GM10248 (cell line): ENCODE data around the gene CACNA1B.

Experiments
- CTCF ChIA-PET: fragments of 300-600 bp; sonication (Branson Sonifier 250); formaldehyde crosslinking; extraction: SDS; loops from one replicate; lab custom pipeline; 2021; ENCODE audit warnings: antibody characterized with exemption; lab: Yijun Ruan, JAX
- POLR2A ChIA-PET: fragments of 350-650 bp; sonication (Branson Sonifier 250); formaldehyde crosslinking; extraction: SDS; loops from one replicate; lab custom pipeline; 2020; ENCODE audit warnings: antibody characterized with exemption; lab: Yijun Ruan, JAX
- DNase-seq: peaks from one replicate; pipeline ENCODE4 v3.0.0; 2012; ENCODE audit errors: extremely low spot score
- TF ChIP-seq, protein P1 (sequence below): IDR thresholded peaks from 2 replicates; pipeline ENCODE4 v1.5.1; 2012; ENCODE audit warnings: mild to moderate bottlenecking, low read depth; ENCODE audit errors: extremely low read depth, missing control alignments, control extremely low read depth

Gene CACNA1B

DNA sequence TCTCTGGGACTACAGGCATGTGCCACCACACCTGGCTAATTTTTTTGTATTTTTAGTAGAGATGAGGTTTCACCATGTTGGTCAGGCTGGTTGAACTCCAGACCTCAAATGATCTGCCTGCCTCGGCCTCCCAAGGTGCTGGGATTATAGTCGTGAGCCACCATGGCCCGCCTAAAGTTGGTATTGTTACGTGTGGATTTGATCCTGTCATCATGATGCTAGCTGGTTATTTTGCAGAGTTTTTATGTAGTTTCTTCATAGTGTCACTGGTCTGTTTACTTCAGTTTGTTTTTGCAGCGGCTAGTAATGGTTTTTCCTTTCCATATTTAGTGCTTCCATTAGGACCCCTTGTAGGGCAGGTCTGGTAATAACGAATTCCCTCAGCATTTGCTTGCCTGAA lies 85.9 kb downstream of the CACNA1B start:
- no peak for DNase-seq
- POLR2A ChIA-PET = no interaction called here
- CTCF ChIA-PET = no interaction called here
- TF ChIP-seq, protein P1, sequence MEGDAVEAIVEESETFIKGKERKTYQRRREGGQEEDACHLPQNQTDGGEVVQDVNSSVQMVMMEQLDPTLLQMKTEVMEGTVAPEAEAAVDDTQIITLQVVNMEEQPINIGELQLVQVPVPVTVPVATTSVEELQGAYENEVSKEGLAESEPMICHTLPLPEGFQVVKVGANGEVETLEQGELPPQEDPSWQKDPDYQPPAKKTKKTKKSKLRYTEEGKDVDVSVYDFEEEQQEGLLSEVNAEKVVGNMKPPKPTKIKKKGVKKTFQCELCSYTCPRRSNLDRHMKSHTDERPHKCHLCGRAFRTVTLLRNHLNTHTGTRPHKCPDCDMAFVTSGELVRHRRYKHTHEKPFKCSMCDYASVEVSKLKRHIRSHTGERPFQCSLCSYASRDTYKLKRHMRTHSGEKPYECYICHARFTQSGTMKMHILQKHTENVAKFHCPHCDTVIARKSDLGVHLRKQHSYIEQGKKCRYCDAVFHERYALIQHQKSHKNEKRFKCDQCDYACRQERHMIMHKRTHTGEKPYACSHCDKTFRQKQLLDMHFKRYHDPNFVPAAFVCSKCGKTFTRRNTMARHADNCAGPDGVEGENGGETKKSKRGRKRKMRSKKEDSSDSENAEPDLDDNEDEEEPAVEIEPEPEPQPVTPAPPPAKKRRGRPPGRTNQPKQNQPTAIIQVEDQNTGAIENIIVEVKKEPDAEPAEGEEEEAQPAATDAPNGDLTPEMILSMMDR = no peak

DNA sequence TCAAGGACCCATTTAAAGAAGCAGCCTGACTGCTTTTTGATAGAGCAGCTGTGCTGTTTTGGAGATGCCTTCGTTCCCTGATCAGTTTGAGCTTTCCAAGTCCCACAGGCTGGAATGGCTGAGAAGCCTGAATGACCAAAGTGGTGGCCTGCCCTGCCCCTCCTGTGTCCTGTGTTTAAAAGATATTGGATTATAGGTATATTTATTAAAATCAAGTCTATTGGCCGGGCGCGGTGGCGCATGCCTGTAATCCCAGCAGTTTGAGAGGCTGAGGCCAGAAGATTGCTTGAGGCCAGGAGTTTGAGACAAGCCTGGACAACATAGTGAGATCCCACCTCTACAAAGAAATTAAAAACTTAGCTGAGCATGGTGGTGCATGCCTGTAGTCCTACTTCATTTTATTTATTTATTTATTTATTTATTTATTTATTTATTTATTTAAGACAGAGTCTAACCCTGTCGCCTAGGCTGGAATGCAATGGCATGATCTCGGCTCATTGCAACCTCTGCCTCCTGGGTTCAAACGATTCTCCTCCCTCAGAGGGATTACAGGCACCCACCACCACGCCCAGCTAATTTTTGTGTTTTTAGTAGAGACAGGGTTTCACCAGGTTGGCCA lies 87.7 kb downstream of the CACNA1B start:
- ChIA-PET CTCF (no interaction called here), POLR2A (no interaction called here)
- no peak for DNase-seq
- TF ChIP-seq, protein P1 = no peak

DNA sequence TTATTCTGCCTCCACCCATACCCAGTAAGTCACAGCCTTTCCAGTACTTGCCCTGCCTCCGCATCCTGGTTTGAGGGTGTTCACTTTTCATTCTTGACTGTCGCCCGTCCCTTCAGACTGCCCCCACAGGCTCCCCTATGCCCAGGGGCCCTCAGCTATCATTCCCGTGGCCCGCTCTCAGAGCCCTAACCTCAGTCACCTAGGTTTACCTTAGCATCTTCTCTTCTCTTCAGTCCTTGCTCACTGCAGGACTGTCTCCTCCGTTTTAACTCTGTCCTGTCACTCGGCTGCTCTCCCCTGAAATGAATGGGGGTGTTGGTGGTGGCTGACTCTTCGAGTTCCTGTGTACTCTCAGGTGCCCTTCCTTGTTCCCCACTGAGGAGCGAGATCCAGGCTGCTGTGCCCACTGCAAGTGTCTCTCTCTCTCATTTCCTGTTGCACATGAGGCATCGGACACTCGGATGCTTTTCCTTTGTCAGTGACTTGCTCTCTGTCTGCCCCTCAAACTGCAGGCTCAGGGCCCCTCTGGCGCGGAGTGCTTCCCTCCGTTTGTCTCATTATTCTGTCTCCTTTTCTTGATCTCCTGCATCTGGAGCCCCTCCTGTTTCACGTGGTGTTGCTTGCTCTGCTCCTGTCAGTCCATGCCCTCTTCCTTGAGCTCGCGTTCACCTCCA lies 89.8 kb downstream of the CACNA1B start:
- no peak for DNase-seq
- TF ChIP-seq, protein P1 = no peak
- POLR2A ChIA-PET = no interaction called here
- CTCF ChIA-PET = no interaction called here

- TF ChIP-seq, protein P1 = no peak
- ChIA-PET POLR2A (no interaction called here), CTCF (no interaction called here)
- DNase-seq = no peak
Observed at GRCh38 chr9:137968235-137968634, 90.7 kb downstream of the CACNA1B start.

- TF ChIP-seq, protein P1 = no peak
- DNase-seq = no peak
- POLR2A ChIA-PET = no interaction called here
- CTCF ChIA-PET = no interaction called here
Observed at GRCh38 chr9:137969008-137969407, 91.4 kb downstream of the CACNA1B start.

DNA sequence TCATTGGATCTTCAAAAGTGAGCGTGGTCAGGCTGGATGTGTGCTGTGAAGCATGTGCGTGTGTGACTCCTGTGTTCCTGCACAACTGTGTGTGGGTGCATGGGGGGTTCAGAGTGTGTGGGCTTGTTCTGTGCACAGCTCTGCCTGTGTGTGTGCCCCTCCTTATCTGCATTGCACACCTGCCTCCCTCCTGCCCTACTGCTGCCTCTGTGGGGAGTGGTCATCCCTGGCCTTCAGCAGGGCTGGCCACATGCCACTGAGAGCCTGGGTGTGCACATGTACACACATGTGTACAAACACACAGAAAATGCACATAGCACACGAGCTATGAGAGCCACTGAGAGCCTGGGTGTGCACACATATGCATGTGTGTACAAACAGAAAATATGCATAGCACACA lies 92.1 kb downstream of the CACNA1B start:
- no peak for DNase-seq
- ChIA-PET POLR2A (no interaction called here), CTCF (no interaction called here)
- TF ChIP-seq, protein P1 = no peak
